HepG2 (cell line): ENCODE measurements around the gene LENEP. TPM values are rescaled to one million over a fixed set of nuclear protein-coding genes. Genes with fewer than 3 reads are reported as not detected.

Experiments used
- FOXK2 ChIP-seq: fragments of 450-650 bp; IDR thresholded peaks from 2 replicates; pipeline ENCODE4 v1.6.1; 2016
- RBM22 ChIP-seq: fragments of 200-400 bp; formaldehyde crosslinking; optimal IDR thresholded peaks from 2 replicates; pipeline ENCODE3; 2017; ENCODE audit warnings: mild to moderate bottlenecking, low read length, moderate library complexity
- SATB2 ChIP-seq: sonication (generic); formaldehyde crosslinking; IDR thresholded peaks from 2 replicates; pipeline ENCODE4 v1.5.0; 2020; ENCODE audit warnings: missing genetic modification reagents
- SKIL ChIP-seq: sonication (generic); formaldehyde crosslinking; IDR thresholded peaks from 2 replicates; pipeline ENCODE4 v1.8.0; 2022; ENCODE audit warnings: missing genetic modification reagents, mild to moderate bottlenecking, moderate library complexity, borderline replicate concordance
- TFDP1 ChIP-seq: IDR thresholded peaks from 2 replicates; pipeline ENCODE4 v1.6.1; 2016; ENCODE audit warnings: missing compliant biosample characterization, missing genetic modification reagents, borderline replicate concordance
- ZBTB8A ChIP-seq: sonication (generic); formaldehyde crosslinking; IDR thresholded peaks from 2 replicates; pipeline ENCODE4 v1.4.0; 2020; ENCODE audit warnings: mild to moderate bottlenecking, low read depth, missing genetic modification reagents, borderline replicate concordance
- ZFP36L1 ChIP-seq: sonication (generic); formaldehyde crosslinking; IDR thresholded peaks from 2 replicates; pipeline ENCODE4 v1.8.0; 2022; ENCODE audit warnings: mild to moderate bottlenecking, missing genetic modification reagents, moderate library complexity
- ZNF142 ChIP-seq: sonication (generic); formaldehyde crosslinking; IDR thresholded peaks from 2 replicates; pipeline ENCODE4 v1.4.0; 2020; ENCODE audit warnings: missing genetic modification reagents
- ZNF281 ChIP-seq: sonication (generic); formaldehyde crosslinking; IDR thresholded peaks from 2 replicates; pipeline ENCODE4 v1.4.0; 2020; ENCODE audit warnings: missing genetic modification reagents, borderline replicate concordance
- ZNF569 ChIP-seq: sonication (generic); formaldehyde crosslinking; IDR thresholded peaks from 2 replicates; pipeline ENCODE4 v1.5.0; 2020; ENCODE audit warnings: mild to moderate bottlenecking, missing genetic modification reagents, moderate library complexity, borderline replicate concordance
- ZNF678 ChIP-seq: sonication (generic); formaldehyde crosslinking; IDR thresholded peaks from 2 replicates; pipeline ENCODE4 v1.4.0; 2020; ENCODE audit warnings: mild to moderate bottlenecking, missing genetic modification reagents
- ZNF740 ChIP-seq: sonication (generic); formaldehyde crosslinking; IDR thresholded peaks from 2 replicates; pipeline ENCODE4 v1.4.0; 2020; ENCODE audit warnings: missing genetic modification reagents
- ZNF75D ChIP-seq: sonication (generic); formaldehyde crosslinking; IDR thresholded peaks from 2 replicates; pipeline ENCODE4 v1.8.1; 2023; ENCODE audit warnings: missing genetic modification reagents, mild to moderate bottlenecking, borderline replicate concordance
- ZNF766 ChIP-seq: sonication (generic); formaldehyde crosslinking; IDR thresholded peaks from 2 replicates; pipeline ENCODE4 v1.5.0; 2020; ENCODE audit warnings: missing genetic modification reagents, borderline replicate concordance
- polyA plus RNA-seq, 8 experiments: library from polyadenylated mRNA; depleted of rRNA in 3 of 8; stranded (reverse) in 7 of 8; unstranded in 1 of 8; fragments of >200 nt; fragmentation: Illumina TruSeq in 4 of 8; extraction: Trizol in 4 of 8; gene quantifications; 2 replicates each; pipeline versions ENCODE4 v1.2.1 to v1.2.3, GENCODE V29; 2011 to 2016; ENCODE audit warnings: low read depth in 4 of 8, missing spikeins in 1 of 8, mixed read lengths in 1 of 8; ENCODE audit not compliant: insufficient read depth in 1 of 8
- total RNA-seq, 5 experiments: library from RNA; depleted of rRNA; stranded (reverse); fragments of >200 nt; fragmentation: Illumina TruSeq; extraction: Trizol; gene quantifications; 2 replicates each; pipeline ENCODE4 v1.2.3, GENCODE V29; 2016; ENCODE audit warnings: low read depth in 1 of 5

LENEP gene
- total and polyA plus RNA-seq, 2 of the 13 experiments (the other 11 are each of a cell fraction or from before 2014, with no cell fraction given) = 0.29 TPM; not detected in 1

GRCh38 chr1:154999571-155000410, 6.4 kb downstream of the LENEP start (continued):
- TF ChIP-seq ZNF142 (CRISPR knock-in tag) (no peak), SATB2 (CRISPR knock-in tag) (no peak), SKIL (CRISPR knock-in tag) (no peak), ZNF569 (CRISPR knock-in tag) (no peak), ZNF75D (no peak), ZNF678 (CRISPR knock-in tag) (no peak), ZFP36L1 (CRISPR knock-in tag) (no peak), ZNF740 (CRISPR knock-in tag) (no peak), ZBTB8A (CRISPR knock-in tag) (no peak), FOXK2 (no peak), ZNF766 (CRISPR knock-in tag) (no peak), ZNF281 (CRISPR knock-in tag) (peak; percentile 46; the same call in 1 of the 2 replicates), TFDP1 (CRISPR knock-in tag) (no peak), RBM22 (no peak)
